GM21367 (cell line): Measurements from ENCODE around the gene PGM2L1.

Experiments used
- ATAC-seq: cut with Tn5 transposase; IDR thresholded peaks from one replicate; pipeline ENCODE4 v1.9.1; 2021; ENCODE audit not compliant: unreplicated experiment

The PGM2L1 gene

DNA sequence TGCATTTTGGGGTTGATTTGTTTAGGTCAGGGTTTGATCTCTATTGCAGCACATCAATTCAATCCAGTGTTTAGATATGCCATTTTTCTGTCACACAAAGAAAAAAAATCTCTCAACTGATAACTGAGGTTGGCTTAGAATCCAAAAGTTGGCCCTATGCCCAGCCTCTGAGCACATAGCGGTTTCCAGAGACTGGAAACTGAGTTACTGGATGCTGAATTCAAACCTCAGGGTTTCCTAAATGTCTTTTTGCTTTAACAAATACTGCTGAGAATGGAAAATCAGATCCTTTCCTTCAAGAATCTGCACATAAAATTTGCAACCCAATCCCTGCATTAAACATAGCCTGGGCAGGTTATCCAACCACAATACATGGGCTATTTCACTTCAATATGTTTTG lies 90.8 kb downstream of the PGM2L1 start:
- ATAC-seq: no peak

GRCh38 chr11:74306435-74307175 lies 91.6 kb downstream of the PGM2L1 start:
- ATAC-seq: no peak

- no peak for ATAC-seq
Measured at GRCh38 chr11:74299015-74299414, 99.2 kb downstream of the PGM2L1 start.

DNA sequence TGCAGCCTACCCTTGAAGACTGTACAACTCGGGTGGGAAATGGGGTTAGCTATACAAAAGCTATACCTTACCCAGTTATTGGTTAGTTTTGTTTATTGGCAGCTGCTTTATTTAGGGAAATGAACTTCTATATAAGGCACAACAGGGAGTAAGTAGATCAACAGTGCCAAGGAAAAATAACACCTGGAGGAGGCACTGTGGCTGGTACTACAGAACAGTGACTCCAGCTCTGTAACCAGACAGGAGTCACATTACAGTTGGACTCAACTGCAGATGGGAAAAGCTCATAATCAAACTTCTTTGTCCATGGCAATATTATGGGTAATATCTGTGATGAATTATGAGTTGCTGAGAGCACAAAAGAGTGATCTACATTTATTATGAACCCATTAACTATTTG lies 100.7 kb downstream of the PGM2L1 start:
- no peak for ATAC-seq

GRCh38 chr11:74288911-74289310 lies 109.3 kb downstream of the PGM2L1 start:
- no peak for ATAC-seq

GRCh38 chr11:74288161-74288560 lies 110.1 kb downstream of the PGM2L1 start:
- no peak for ATAC-seq

GRCh38 chr11:74284466-74284865 lies 113.8 kb downstream of the PGM2L1 start:
- ATAC-seq: no peak

DNA sequence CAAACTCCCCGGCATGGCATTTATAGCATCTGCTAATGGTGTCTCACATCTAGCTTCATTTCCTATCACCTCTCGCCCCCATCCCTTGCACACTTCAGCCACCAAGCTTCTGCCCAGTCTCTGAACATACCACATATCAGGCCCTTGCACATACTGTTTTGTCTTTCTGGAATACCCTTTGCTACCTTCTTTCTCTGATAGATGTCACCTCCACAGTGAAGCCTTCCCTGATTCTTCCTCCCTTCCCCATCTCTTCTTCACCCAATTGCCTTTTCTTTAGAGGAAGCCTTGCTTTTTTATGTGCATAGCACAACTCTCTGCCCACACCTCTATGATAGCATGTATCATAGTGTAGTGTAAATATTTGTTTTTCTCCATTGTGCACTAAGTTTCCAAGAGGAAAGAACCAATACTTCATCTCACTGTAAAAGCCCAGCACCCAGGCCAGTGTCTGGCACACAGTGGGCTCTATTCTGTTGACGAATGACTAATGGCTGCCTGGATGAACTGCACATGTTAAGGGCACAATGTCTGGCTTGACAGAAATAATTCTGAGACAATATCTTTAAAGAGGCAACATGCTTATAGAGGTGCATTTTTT lies 114.6 kb downstream of the PGM2L1 start:
- no peak for ATAC-seq

- no peak for ATAC-seq
Measured at GRCh38 chr11:74282914-74283371, 115.3 kb downstream of the PGM2L1 start.

DNA sequence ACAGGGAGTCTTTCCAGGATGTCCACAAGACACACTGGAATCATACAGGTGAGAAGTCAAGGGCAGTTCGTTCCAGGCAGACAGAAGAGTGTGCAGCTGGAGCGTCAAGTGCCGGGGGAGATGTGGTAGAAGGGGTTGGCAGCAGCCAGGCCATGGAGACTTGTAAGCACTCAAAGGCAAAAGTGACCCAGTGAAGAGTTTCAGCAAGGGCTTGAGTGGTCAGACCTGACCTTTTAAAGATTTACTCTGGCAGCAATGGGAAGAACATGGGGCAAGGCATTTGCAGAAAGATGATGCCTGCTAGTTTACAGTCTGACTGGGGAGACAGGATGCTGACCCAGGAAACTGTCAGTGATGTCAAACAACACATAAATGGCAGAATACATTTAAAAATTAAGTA lies 115.8 kb downstream of the PGM2L1 start:
- ATAC-seq: no peak

- ATAC-seq: no peak
Measured at GRCh38 chr11:74280494-74280893, 117.7 kb downstream of the PGM2L1 start.
